ENCODE results near the gene ITPR1. TPM values are rescaled to one million over a fixed set of nuclear protein-coding genes. Genes with fewer than 3 reads are reported as not detected.
A peak's percentile ranks its signal among the peaks of the same experiment; 100 is the strongest.

The ITPR1 gene
- total and polyA plus RNA-seq, 8 donors = 34.8 to 57.3 (median 42.0) TPM

DNA sequence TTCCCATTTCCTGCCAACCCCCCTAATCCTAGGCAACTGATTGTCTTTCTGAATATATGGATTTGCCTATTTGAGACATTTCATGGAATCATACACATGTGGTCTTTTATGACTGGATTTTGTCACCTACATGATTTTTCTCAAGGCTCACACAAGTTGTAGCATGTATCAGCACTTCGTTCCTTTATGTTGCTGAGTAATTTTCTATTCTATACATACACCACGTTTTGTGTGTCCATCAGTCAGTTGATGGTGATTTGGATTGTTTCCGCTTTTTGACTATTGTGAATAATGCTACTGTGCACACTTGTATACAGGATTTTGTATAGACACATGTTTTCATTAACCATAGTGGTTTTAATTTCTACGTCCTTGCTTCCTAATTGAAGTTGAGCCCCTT is 203.1 kb downstream of the ITPR1 start:
- Histone ChIP-seq H3K4me3 (no peak overlapping the region), H3K9me3 (no peaks in the 10 kb centered on the region), H3K4me1 (peaks cover 0 to 6% of the 10 kb centered on the region in 2 donors), H3K36me3 (peaks cover 0 to 32% of the 10 kb centered on the region in 2 donors), H3K27ac (no peak overlapping the region), H3K27me3 (no peaks in the 10 kb centered on the region)
- ATAC-seq (no peak), DNase-seq (no peak)
- TF ChIP-seq, protein P1, sequence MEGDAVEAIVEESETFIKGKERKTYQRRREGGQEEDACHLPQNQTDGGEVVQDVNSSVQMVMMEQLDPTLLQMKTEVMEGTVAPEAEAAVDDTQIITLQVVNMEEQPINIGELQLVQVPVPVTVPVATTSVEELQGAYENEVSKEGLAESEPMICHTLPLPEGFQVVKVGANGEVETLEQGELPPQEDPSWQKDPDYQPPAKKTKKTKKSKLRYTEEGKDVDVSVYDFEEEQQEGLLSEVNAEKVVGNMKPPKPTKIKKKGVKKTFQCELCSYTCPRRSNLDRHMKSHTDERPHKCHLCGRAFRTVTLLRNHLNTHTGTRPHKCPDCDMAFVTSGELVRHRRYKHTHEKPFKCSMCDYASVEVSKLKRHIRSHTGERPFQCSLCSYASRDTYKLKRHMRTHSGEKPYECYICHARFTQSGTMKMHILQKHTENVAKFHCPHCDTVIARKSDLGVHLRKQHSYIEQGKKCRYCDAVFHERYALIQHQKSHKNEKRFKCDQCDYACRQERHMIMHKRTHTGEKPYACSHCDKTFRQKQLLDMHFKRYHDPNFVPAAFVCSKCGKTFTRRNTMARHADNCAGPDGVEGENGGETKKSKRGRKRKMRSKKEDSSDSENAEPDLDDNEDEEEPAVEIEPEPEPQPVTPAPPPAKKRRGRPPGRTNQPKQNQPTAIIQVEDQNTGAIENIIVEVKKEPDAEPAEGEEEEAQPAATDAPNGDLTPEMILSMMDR (IDR thresholded peaks at IDR 0.05) = no peak
- intact Hi-C loops (cut with DNase I) = no loop called here

DNA sequence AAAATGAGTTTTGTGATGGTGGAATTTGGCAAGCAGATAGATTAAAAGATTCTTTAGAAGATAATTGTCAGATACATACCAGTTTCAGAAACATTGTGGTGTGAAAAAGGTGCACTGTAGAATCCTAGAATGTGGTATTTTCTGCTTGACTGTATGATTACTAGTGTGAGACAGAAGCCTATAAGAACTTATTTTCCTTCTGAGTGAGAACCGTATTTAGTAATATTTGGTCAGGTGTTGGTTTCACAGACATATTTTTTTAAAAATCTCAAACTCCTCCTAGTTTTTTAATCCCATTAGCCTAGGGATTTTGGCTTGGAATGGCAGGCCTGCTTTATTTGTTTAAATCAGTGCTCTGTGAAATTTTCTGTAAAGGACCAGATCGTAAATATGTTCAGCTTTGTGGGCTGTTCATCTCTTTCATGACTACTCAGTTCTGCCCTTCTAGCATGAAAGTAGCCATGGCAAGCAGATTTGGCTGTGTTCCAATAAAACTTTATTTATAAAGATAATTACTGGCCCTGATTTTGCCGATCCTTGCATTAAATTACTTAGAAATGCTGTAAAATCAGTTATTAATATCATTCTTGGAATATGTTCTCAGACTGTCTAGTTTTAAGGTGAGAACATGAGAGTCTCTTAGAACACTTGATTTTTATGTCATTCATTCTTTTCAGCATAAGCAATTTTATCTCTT is 205.1 kb downstream of the ITPR1 start:
- Histone ChIP-seq H3K4me1 (peaks cover 0 to 15% of the 10 kb centered on the region in 2 donors), H3K27ac (no peak overlapping the region), H3K27me3 (no peaks in the 10 kb centered on the region), H3K9me3 (no peaks in the 10 kb centered on the region), H3K4me3 (no peak overlapping the region), H3K36me3 (peaks cover 0 to 25% of the 10 kb centered on the region in 2 donors)
- intact Hi-C loops (cut with DNase I) = no loop called here
- TF ChIP-seq, protein P1 (IDR thresholded peaks at IDR 0.05) = no peak
- no peak for ATAC-seq
- DNase-seq = no peak

DNA sequence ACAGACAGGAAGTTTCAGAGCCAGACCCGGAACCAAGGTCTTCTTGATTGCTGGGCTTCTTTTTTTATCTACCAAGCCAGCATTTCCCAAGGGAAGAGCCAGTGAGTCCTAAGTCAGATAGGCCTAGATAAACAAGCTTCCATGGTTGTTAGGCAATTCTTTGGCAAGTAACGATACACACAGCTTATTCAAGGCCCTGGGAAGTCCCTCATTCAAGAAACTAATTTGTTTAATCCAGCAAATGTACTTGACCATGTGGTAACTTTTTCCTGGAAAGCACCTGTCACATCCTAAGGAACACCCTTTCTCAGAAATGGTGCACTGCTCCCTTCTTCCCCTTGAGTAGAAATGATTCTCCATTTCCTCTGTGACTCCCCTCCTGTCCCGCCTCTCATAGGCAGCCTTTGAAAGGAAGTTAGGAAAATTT is 209.9 kb downstream of the ITPR1 start:
- Histone ChIP-seq H3K36me3 (peaks cover 0 to 35% of the 10 kb centered on the region in 2 donors), H3K27me3 (no peaks in the 10 kb centered on the region), H3K4me3 (no peak overlapping the region), H3K27ac (peak overlapping the region in 1 of 2 donors; percentile 62), H3K4me1 (peaks cover 0 to 17% of the 10 kb centered on the region in 2 donors), H3K9me3 (no peaks in the 10 kb centered on the region)
- no peak for DNase-seq
- intact Hi-C loops (cut with DNase I) = no loop called here
- ATAC-seq = peak; percentile 84
- TF ChIP-seq, protein P1 (IDR thresholded peaks at IDR 0.05) = no peak

DNA sequence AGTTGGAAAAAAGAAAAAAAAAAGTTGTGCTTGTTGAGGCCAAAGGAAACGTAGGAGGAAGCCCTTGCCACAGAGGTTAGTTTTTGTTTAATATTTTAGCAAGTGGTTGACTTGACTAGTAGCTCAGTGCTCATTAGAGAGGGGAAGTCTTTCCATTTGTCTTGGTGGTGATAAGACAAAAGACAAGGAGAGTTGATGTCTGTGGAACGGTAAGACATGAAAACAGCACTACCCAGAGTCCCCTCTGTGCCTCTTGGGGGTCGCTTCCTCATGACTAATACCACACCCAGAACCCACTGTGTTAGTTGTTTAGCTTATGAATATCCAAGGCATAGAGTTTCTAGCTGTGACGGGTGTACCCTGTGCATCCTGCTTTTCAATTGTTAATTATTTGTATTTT is 211.4 kb downstream of the ITPR1 start:
- intact Hi-C loops (cut with DNase I) = no loop called here

DNA sequence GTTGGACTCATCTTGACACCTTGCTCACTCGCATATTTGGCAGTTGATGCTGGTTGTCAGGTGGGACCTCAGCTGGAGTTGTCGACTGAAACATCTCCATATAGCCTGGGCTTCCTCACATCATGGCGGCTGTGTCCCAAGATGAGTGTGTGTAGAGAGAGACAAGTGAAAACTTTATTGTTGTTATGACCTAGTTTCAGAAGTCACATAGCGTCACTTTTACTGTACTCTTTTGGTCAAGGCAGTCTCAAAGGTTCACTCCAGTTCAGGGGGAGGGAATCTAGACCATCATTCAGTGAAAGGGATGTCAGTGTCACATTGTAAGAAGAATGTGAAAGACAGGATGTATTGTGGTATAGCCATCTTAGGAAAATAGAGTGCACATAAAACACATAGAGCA is 214.2 kb downstream of the ITPR1 start:
- no peak overlapping the region for H3K27ac ChIP-seq
- intact Hi-C loops (cut with DNase I) = no loop called here
- H3K36me3 ChIP-seq = peaks cover 0 to 27% of the 10 kb centered on the region in 2 donors
- ATAC-seq (no peak), DNase-seq (no peak)
- no peaks in the 10 kb centered on the region for H3K9me3 ChIP-seq
- TF ChIP-seq, protein P1 (IDR thresholded peaks at IDR 0.05) = no peak
- no peaks in the 10 kb centered on the region for H3K27me3 ChIP-seq
- H3K4me1 ChIP-seq = peaks cover 0 to 27% of the 10 kb centered on the region in 2 donors
- H3K4me3 ChIP-seq = no peak overlapping the region

More for the DNA sequence above, 211.4 kb downstream of the ITPR1 start:
- H3K27me3 ChIP-seq = no peaks in the 10 kb centered on the region
- no peaks in the 10 kb centered on the region for H3K9me3 ChIP-seq
- no peak overlapping the region for H3K4me3 ChIP-seq
- H3K27ac ChIP-seq = no peak overlapping the region
- ATAC-seq (no peak), DNase-seq (no peak)
- H3K4me1 ChIP-seq = peaks cover 0 to 17% of the 10 kb centered on the region in 2 donors
- TF ChIP-seq, protein P1 (IDR thresholded peaks at IDR 0.05) = no peak
- H3K36me3 ChIP-seq = peaks cover 0 to 35% of the 10 kb centered on the region in 2 donors

Data from left lung (tissue), 10 donors.